KOPT-K1 (cell line): ENCODE data around the gene FAAH.

Experiments used
- H3K27ac ChIP-seq: fragments of 200-600 bp; sonication (generic); 2 replicates; pipeline ENCODE4 v1.5.1; 2016; ENCODE audit warnings: antibody characterized with exemption, mild to moderate bottlenecking, low read depth, low read length; ENCODE audit not compliant: poor library complexity, severe bottlenecking
- H3K36me3 ChIP-seq: fragments of 200-600 bp; sonication (generic); 2 replicates; pipeline ENCODE4 v1.5.1; 2017; ENCODE audit warnings: antibody characterized with exemption, mild to moderate bottlenecking, low read length, moderate library complexity; ENCODE audit not compliant: insufficient read depth
- H3K9me3 ChIP-seq: fragments of 200-600 bp; sonication (generic); 2 replicates; pipeline ENCODE4 v1.5.1; 2017; ENCODE audit warnings: antibody characterized with exemption, low read length, mild to moderate bottlenecking; ENCODE audit not compliant: insufficient read depth, poor library complexity, severe bottlenecking

Gene FAAH

GRCh38 chr1:46447499-46448108, 53.5 kb downstream of the FAAH start:
- Histone ChIP-seq H3K27ac (no peak overlapping the region), H3K9me3 (no peaks in the 10 kb centered on the region), H3K36me3 (no peaks in the 10 kb centered on the region)

- no peaks in the 10 kb centered on the region for H3K36me3 ChIP-seq
- H3K27ac ChIP-seq: no peak overlapping the region
- H3K9me3 ChIP-seq: no peaks in the 10 kb centered on the region
Observed at GRCh38 chr1:46448109-46448911, 54.2 kb downstream of the FAAH start.

GRCh38 chr1:46449223-46450159, 55.4 kb downstream of the FAAH start:
- Histone ChIP-seq H3K9me3 (no peaks in the 10 kb centered on the region), H3K27ac (no peak overlapping the region), H3K36me3 (no peaks in the 10 kb centered on the region)

- H3K36me3 ChIP-seq: no peaks in the 10 kb centered on the region
- H3K27ac ChIP-seq: no peak overlapping the region
- H3K9me3 ChIP-seq: no peaks in the 10 kb centered on the region
Observed at GRCh38 chr1:46450160-46450517, 56.0 kb downstream of the FAAH start.

- Histone ChIP-seq H3K27ac (no peak overlapping the region), H3K36me3 (no peaks in the 10 kb centered on the region), H3K9me3 (no peaks in the 10 kb centered on the region)
Observed at GRCh38 chr1:46451948-46452930, 58.1 kb downstream of the FAAH start.

GRCh38 chr1:46452931-46453325, 58.8 kb downstream of the FAAH start:
- H3K36me3 ChIP-seq: no peaks in the 10 kb centered on the region
- no peaks in the 10 kb centered on the region for H3K9me3 ChIP-seq
- H3K27ac ChIP-seq: no peak overlapping the region

- Histone ChIP-seq H3K27ac (no peak overlapping the region), H3K36me3 (no peaks in the 10 kb centered on the region), H3K9me3 (no peaks in the 10 kb centered on the region)
Observed at GRCh38 chr1:46453449-46453848, 59.3 kb downstream of the FAAH start.

GRCh38 chr1:46455951-46456350, 61.8 kb downstream of the FAAH start:
- Histone ChIP-seq H3K27ac (no peak overlapping the region), H3K9me3 (no peaks in the 10 kb centered on the region), H3K36me3 (no peaks in the 10 kb centered on the region)

- H3K27ac ChIP-seq: no peak overlapping the region
- no peaks in the 10 kb centered on the region for H3K9me3 ChIP-seq
- H3K36me3 ChIP-seq: no peaks in the 10 kb centered on the region
Observed at GRCh38 chr1:46456411-46456963, 62.4 kb downstream of the FAAH start.

GRCh38 chr1:46457178-46457577, 63.1 kb downstream of the FAAH start:
- H3K27ac ChIP-seq: no peak overlapping the region
- H3K9me3 ChIP-seq: no peaks in the 10 kb centered on the region
- H3K36me3 ChIP-seq: no peaks in the 10 kb centered on the region

GRCh38 chr1:46458190-46458589, 64.1 kb downstream of the FAAH start:
- no peaks in the 10 kb centered on the region for H3K36me3 ChIP-seq
- H3K27ac ChIP-seq: no peak overlapping the region
- H3K9me3 ChIP-seq: no peaks in the 10 kb centered on the region

- no peaks in the 10 kb centered on the region for H3K9me3 ChIP-seq
- H3K27ac ChIP-seq: no peak overlapping the region
Observed at GRCh38 chr1:46458846-46459245, 64.7 kb downstream of the FAAH start.

GRCh38 chr1:46459315-46459714, 65.2 kb downstream of the FAAH start:
- H3K27ac ChIP-seq: no peak overlapping the region
- H3K9me3 ChIP-seq: no peaks in the 10 kb centered on the region
- no peaks in the 10 kb centered on the region for H3K36me3 ChIP-seq

More at GRCh38 chr1:46458846-46459245, 64.7 kb downstream of the FAAH start:
- H3K36me3 ChIP-seq: no peaks in the 10 kb centered on the region
